ENCODE results near the gene COL27A1. TPM values are rescaled to one million over a fixed set of nuclear protein-coding genes. Genes with fewer than 3 reads are reported as not detected.

Gene COL27A1
- total RNA-seq, 1 experiment from 2014 or later, result 12.0 TPM

- Histone ChIP-seq H3K4me2 (ENCODE audit: low read length) (no peak overlapping the region), H4K20me1 (ENCODE audit: insufficient read depth) (no peaks in the 10 kb centered on the region), H3K4me1 (ENCODE audit: control insufficient read depth in 1 of 2, insufficient read depth in 2 of 2, low read length in 2 of 2) (no peaks in the 10 kb centered on the region), H3K4me3 (replicated peaks in 1 of 2; ENCODE audit: low read depth in 1 of 2, low read length in 2 of 2) (no peak overlapping the region), H2AFZ (ENCODE audit: low read depth, low read length, poor library complexity, severe bottlenecking) (no peak overlapping the region), H3K27me3 (ENCODE audit: insufficient read depth, low read length) (no peaks in the 10 kb centered on the region), H3K36me3 (ENCODE audit: control insufficient read depth in 1 of 2, insufficient read depth in 2 of 2, low read length in 2 of 2) (no peaks in the 10 kb centered on the region), H3K27ac (ENCODE audit: low read depth, low read length) (no peak overlapping the region), H3K9ac (ENCODE audit: low read length) (no peak overlapping the region), H3K9me3 (ENCODE audit: control insufficient read depth in 1 of 2, insufficient read depth in 1 of 2, low read depth in 1 of 2, low read length in 2 of 2) (no peaks in the 10 kb centered on the region), H3K79me2 (ENCODE audit: insufficient read depth, low read length) (no peaks in the 10 kb centered on the region), H3K9me2 (ENCODE audit: insufficient read depth) (no peaks in the 10 kb centered on the region)
- ATAC-seq, result no peak
- TF ChIP-seq FOSL1 (IDR thresholded peaks at IDR 0.05; ENCODE audit: low read depth) (no peak), JUND (IDR thresholded peaks at IDR 0.05) (no peak), RAD21 (IDR thresholded peaks at IDR 0.05; ENCODE audit: low read depth) (no peak), CBX3 (IDR thresholded peaks at IDR 0.05; ENCODE audit: low read depth) (no peak)
- intact Hi-C loops (cut with micrococcal nuclease), result no loop called here
- no TSS peak for BruUV-seq (replicated peaks)
- POLR2A ChIA-PET, result no interaction called here
- CTCF ChIA-PET, result no interaction called here
- RAD21 ChIA-PET (ENCODE audit: low non-redundant PET in 1 of 2, low total read pairs in 2 of 2, uncharacterized antibody in 2 of 2, unreplicated experiment in 2 of 2), result no interaction called here
- no peak for DNase-seq (ENCODE audit: low read depth, low spot score)
Observed at GRCh38 chr9:114196117-114196516, 40.8 kb downstream of the COL27A1 start.

- ATAC-seq (no peak), DNase-seq (ENCODE audit: low read depth, low spot score) (no peak)
- POLR2A ChIA-PET, result no interaction called here
- RAD21 ChIA-PET (ENCODE audit: low non-redundant PET in 1 of 2, low total read pairs in 2 of 2, uncharacterized antibody in 2 of 2, unreplicated experiment in 2 of 2), result no interaction called here
- TF ChIP-seq SIN3A (IDR thresholded peaks at IDR 0.05; ENCODE audit: low read depth), result no peak
- no peak for TF ChIP-seq ELF1 (IDR thresholded peaks at IDR 0.05; ENCODE audit: borderline replicate concordance, low read depth)
- TF ChIP-seq FOSL1 (IDR thresholded peaks at IDR 0.05; ENCODE audit: low read depth), result no peak
- no peak for TF ChIP-seq ZBTB33 (IDR thresholded peaks at IDR 0.05; ENCODE audit: extremely low read depth, insufficient replicate concordance, low read length)
- TF ChIP-seq EGR1 (IDR thresholded peaks at IDR 0.05; ENCODE audit: low read depth), result no peak
- TF ChIP-seq EZH2phosphoT487 (IDR thresholded peaks at IDR 0.05; ENCODE audit: borderline replicate concordance), result no peak
- no peak for TF ChIP-seq ZFX (IDR thresholded peaks at IDR 0.05)
- TF ChIP-seq POLR2A (IDR thresholded peaks at IDR 0.05; ENCODE audit: borderline replicate concordance, extremely low read depth, insufficient read depth, insufficient read length), result no peak
- TF ChIP-seq REST (IDR thresholded peaks at IDR 0.05; ENCODE audit: low read depth), result no peak
- no peak for TF ChIP-seq SRF (IDR thresholded peaks at IDR 0.05; ENCODE audit: low read depth)
- TF ChIP-seq CTCF (IDR thresholded peaks at IDR 0.05 in 2 of 3, conservative IDR thresholded peaks at IDR 0.05 in 1 of 3; ENCODE audit: borderline replicate concordance in 1 of 3, insufficient read depth in 1 of 3, low read depth in 2 of 3, low read length in 2 of 3), result no peak
- intact Hi-C loops (cut with micrococcal nuclease), result no loop called here
- CTCF ChIA-PET, result no interaction called here
- Histone ChIP-seq H3K4me2 (ENCODE audit: low read length) (no peak overlapping the region), H3K36me3 (ENCODE audit: control insufficient read depth in 1 of 2, insufficient read depth in 2 of 2, low read length in 2 of 2) (no peaks in the 10 kb centered on the region), H3K4me3 (replicated peaks in 1 of 2; ENCODE audit: low read depth in 1 of 2, low read length in 2 of 2) (no peak overlapping the region), H2AFZ (ENCODE audit: low read depth, low read length, poor library complexity, severe bottlenecking) (no peak overlapping the region), H3K27me3 (ENCODE audit: insufficient read depth, low read length) (no peaks in the 10 kb centered on the region), H3K4me1 (ENCODE audit: control insufficient read depth in 1 of 2, insufficient read depth in 2 of 2, low read length in 2 of 2) (no peaks in the 10 kb centered on the region), H3K9me3 (ENCODE audit: control insufficient read depth in 1 of 2, insufficient read depth in 1 of 2, low read depth in 1 of 2, low read length in 2 of 2) (no peaks in the 10 kb centered on the region), H3K9ac (ENCODE audit: low read length) (no peak overlapping the region), H4K20me1 (ENCODE audit: insufficient read depth) (no peaks in the 10 kb centered on the region), H3K79me2 (ENCODE audit: insufficient read depth, low read length) (no peaks in the 10 kb centered on the region), H3K9me2 (ENCODE audit: insufficient read depth) (no peaks in the 10 kb centered on the region), H3K27ac (ENCODE audit: low read depth, low read length) (no peak overlapping the region)
- no TSS peak for BruUV-seq (replicated peaks)
Observed at GRCh38 chr9:114196979-114197622, 41.8 kb downstream of the COL27A1 start.

Data from HCT116 (cell line).